ENCODE results near the gene IGSF5. TPM values are rescaled to one million over a fixed set of nuclear protein-coding genes. Genes with fewer than 3 reads are reported as not detected.
A peak's percentile ranks its signal among the peaks of the same experiment; 100 is the strongest.

IGSF5 gene
- total and polyA plus RNA-seq, 2 donors (not counting 1 experiment from before 2014, with no cell fraction given): not detected

DNA sequence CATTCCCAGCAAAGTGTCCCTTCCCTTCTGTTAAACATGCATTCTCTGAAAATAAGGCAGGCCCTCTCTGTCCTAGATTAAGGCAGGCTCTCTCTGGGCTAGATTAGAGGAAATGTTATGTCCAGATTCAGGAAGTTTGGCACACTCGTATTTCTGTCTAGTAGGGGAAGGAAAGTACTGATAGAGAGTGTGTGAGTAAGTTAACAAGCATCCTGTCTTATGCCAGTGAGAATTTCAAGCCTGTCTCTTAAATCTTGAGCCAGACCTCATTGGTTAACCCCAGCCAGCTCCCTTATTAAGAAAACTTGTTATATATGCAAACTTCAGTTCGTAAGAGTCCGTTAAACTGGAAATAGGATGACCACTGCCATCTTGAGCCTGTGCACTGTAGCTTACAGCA, 31.6 kb downstream of the IGSF5 start:
- Histone ChIP-seq H3K4me1 (ENCODE audit: control insufficient read depth, extremely low read depth, insufficient read depth, low read length) (no peaks in the 10 kb centered on the region), H3K79me2 (ENCODE audit: control insufficient read depth, insufficient read depth, low read length) (no peaks in the 10 kb centered on the region), H3K27ac (ENCODE audit: insufficient read depth, low read length) (no peak overlapping the region), H3K36me3 (ENCODE audit: control insufficient read depth, insufficient read depth, low read length) (no peaks in the 10 kb centered on the region), H3K27me3 (ENCODE audit: control insufficient read depth, insufficient read depth, low read length) (no peaks in the 10 kb centered on the region), H3K4me3 (replicated peaks in 1 of 4; ENCODE audit: control extremely low read depth in 1 of 4, insufficient read depth in 1 of 4, low read depth in 3 of 4, low read length in 4 of 4) (no peak overlapping the region), H2AFZ (ENCODE audit: low read length) (no peak overlapping the region), H3K4me2 (ENCODE audit: extremely low read depth, insufficient read depth, low read length) (no peak overlapping the region), H4K20me1 (ENCODE audit: control insufficient read depth, extremely low read depth, insufficient read depth, low read length) (no peaks in the 10 kb centered on the region), H3K9ac (ENCODE audit: insufficient read depth, low read length) (no peak overlapping the region), H3K9me3 (ENCODE audit: control insufficient read depth, insufficient read depth, low read depth, low read length) (no peaks in the 10 kb centered on the region)
- peak in 1 of 2 donors; percentile 89 for DNase-seq (ENCODE audit: low read depth in 2 of 2)
- no peak for TF ChIP-seq EZH2 (IDR thresholded peaks at IDR 0.05; ENCODE audit: low read length, missing control alignments)
- TF ChIP-seq CTCF (conservative IDR thresholded peaks at IDR 0.05 in 1 of 2, IDR thresholded peaks at IDR 0.05 in 1 of 2; ENCODE audit: low read depth in 1 of 2, low read length in 2 of 2): no peak

DNA sequence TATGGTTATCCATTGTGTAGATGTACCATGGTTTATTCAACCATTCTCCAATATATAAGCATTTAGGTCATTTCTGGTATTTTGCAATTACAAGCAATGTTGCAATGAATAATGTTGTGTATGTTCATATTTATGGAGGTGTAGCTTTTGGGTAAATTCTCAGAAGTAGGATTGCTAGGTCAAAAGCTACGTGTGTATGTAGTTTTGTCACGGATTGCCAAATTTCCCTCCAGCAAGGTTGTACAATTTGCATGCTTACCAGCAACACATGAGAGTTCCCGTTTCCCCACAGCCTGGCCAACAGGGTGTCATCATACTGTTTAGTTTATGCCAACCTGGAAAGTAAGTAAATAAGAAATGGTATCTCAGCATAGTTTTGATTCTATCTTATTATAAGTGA, 36.3 kb downstream of the IGSF5 start:
- no peaks in the 10 kb centered on the region for H3K27me3 ChIP-seq (ENCODE audit: control insufficient read depth, insufficient read depth, low read length)
- TF ChIP-seq CTCF (conservative IDR thresholded peaks at IDR 0.05 in 1 of 2, IDR thresholded peaks at IDR 0.05 in 1 of 2; ENCODE audit: low read depth in 1 of 2, low read length in 2 of 2) (no peak), EZH2 (IDR thresholded peaks at IDR 0.05; ENCODE audit: low read length, missing control alignments) (no peak)
- DNase-seq (ENCODE audit: low read depth in 2 of 2): no peak
- no peaks in the 10 kb centered on the region for H3K9me3 ChIP-seq (ENCODE audit: control insufficient read depth, insufficient read depth, low read depth, low read length)
- no peaks in the 10 kb centered on the region for H3K4me1 ChIP-seq (ENCODE audit: control insufficient read depth, extremely low read depth, insufficient read depth, low read length)
- no peaks in the 10 kb centered on the region for H4K20me1 ChIP-seq (ENCODE audit: control insufficient read depth, extremely low read depth, insufficient read depth, low read length)
- H3K4me3 ChIP-seq (replicated peaks in 1 of 4; ENCODE audit: control extremely low read depth in 1 of 4, insufficient read depth in 1 of 4, low read depth in 3 of 4, low read length in 4 of 4): no peak overlapping the region
- H2AFZ ChIP-seq (ENCODE audit: low read length): no peak overlapping the region
- no peaks in the 10 kb centered on the region for H3K36me3 ChIP-seq (ENCODE audit: control insufficient read depth, insufficient read depth, low read length)
- no peak overlapping the region for H3K27ac ChIP-seq (ENCODE audit: insufficient read depth, low read length)
- H3K79me2 ChIP-seq (ENCODE audit: control insufficient read depth, insufficient read depth, low read length): no peaks in the 10 kb centered on the region
- H3K4me2 ChIP-seq (ENCODE audit: extremely low read depth, insufficient read depth, low read length): no peak overlapping the region
- H3K9ac ChIP-seq (ENCODE audit: insufficient read depth, low read length): no peak overlapping the region

- no peak overlapping the region for H3K9ac ChIP-seq (ENCODE audit: insufficient read depth, low read length)
- H3K27me3 ChIP-seq (ENCODE audit: control insufficient read depth, insufficient read depth, low read length): no peaks in the 10 kb centered on the region
- no peak for TF ChIP-seq EZH2 (IDR thresholded peaks at IDR 0.05; ENCODE audit: low read length, missing control alignments)
- TF ChIP-seq CTCF (conservative IDR thresholded peaks at IDR 0.05 in 1 of 2, IDR thresholded peaks at IDR 0.05 in 1 of 2; ENCODE audit: low read depth in 1 of 2, low read length in 2 of 2): peak; percentile 22 to 52
- no peak overlapping the region for H3K27ac ChIP-seq (ENCODE audit: insufficient read depth, low read length)
- no peaks in the 10 kb centered on the region for H3K4me1 ChIP-seq (ENCODE audit: control insufficient read depth, extremely low read depth, insufficient read depth, low read length)
- no peak overlapping the region for H3K4me3 ChIP-seq (replicated peaks in 1 of 4; ENCODE audit: control extremely low read depth in 1 of 4, insufficient read depth in 1 of 4, low read depth in 3 of 4, low read length in 4 of 4)
- H3K79me2 ChIP-seq (ENCODE audit: control insufficient read depth, insufficient read depth, low read length): no peaks in the 10 kb centered on the region
- peak; percentile 26 to 94 for DNase-seq (ENCODE audit: low read depth in 2 of 2)
- H2AFZ ChIP-seq (ENCODE audit: low read length): no peak overlapping the region
- no peaks in the 10 kb centered on the region for H3K36me3 ChIP-seq (ENCODE audit: control insufficient read depth, insufficient read depth, low read length)
- H4K20me1 ChIP-seq (ENCODE audit: control insufficient read depth, extremely low read depth, insufficient read depth, low read length): no peaks in the 10 kb centered on the region
- H3K9me3 ChIP-seq (ENCODE audit: control insufficient read depth, insufficient read depth, low read depth, low read length): no peaks in the 10 kb centered on the region
- H3K4me2 ChIP-seq (ENCODE audit: extremely low read depth, insufficient read depth, low read length): no peak overlapping the region
These were observed 43.4 kb downstream of the IGSF5 start for GRCh38 chr21:39788383-39788782.

Measured in fibroblast of lung (primary cell).